ENCODE measurements around the gene HSD3B1.

HSD3B1 gene

DNA sequence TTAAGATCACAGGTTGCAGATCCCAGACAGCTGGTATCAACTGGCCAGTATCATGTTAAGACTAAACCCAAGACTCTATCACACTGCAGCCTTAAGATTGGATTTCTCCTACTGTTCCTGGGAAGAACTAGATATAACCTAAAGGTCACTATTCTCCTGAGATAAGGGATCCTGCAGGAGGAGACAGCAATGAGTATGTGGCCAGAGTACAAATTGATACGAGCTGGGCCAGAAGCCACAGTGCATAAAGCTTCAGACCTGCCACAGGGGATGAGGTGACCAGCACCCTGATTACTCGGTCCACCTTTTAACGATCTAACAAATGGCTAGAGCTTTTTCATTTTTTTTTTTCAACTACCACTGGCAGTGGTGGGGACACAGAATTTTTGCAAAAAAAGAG lies 31.0 kb downstream of the HSD3B1 start:
- no peak overlapping the region for H2AFZ ChIP-seq (ENCODE audit: low read length)
- no peak overlapping the region for H3K4me2 ChIP-seq (ENCODE audit: low read depth, low read length, poor library complexity, severe bottlenecking)
- no peaks in the 10 kb centered on the region for H3K9me2 ChIP-seq (replicated peaks; ENCODE audit: low read depth, low read length)
- H3K9me3 ChIP-seq (ENCODE audit: insufficient read depth, low read depth, low read length): no peaks in the 10 kb centered on the region
- no peaks in the 10 kb centered on the region for H3K36me3 ChIP-seq (ENCODE audit: insufficient read depth, low read length)
- H3K4me3 ChIP-seq (ENCODE audit: low read length, poor library complexity, severe bottlenecking): no peak overlapping the region
- peaks cover 4% of the 10 kb centered on the region for H3K27me3 ChIP-seq (ENCODE audit: insufficient read depth, low read length, poor library complexity, severe bottlenecking)
- H3K9ac ChIP-seq (ENCODE audit: low read depth, low read length, poor library complexity, severe bottlenecking): no peak overlapping the region
- H3K79me2 ChIP-seq (ENCODE audit: insufficient read depth, low read length): no peaks in the 10 kb centered on the region
- no peaks in the 10 kb centered on the region for H4K20me1 ChIP-seq (ENCODE audit: insufficient read depth, low read length, poor library complexity, severe bottlenecking)
- no peaks in the 10 kb centered on the region for H3K4me1 ChIP-seq (ENCODE audit: insufficient read depth, low read length, poor library complexity, severe bottlenecking)
- TF ChIP-seq, protein P1, sequence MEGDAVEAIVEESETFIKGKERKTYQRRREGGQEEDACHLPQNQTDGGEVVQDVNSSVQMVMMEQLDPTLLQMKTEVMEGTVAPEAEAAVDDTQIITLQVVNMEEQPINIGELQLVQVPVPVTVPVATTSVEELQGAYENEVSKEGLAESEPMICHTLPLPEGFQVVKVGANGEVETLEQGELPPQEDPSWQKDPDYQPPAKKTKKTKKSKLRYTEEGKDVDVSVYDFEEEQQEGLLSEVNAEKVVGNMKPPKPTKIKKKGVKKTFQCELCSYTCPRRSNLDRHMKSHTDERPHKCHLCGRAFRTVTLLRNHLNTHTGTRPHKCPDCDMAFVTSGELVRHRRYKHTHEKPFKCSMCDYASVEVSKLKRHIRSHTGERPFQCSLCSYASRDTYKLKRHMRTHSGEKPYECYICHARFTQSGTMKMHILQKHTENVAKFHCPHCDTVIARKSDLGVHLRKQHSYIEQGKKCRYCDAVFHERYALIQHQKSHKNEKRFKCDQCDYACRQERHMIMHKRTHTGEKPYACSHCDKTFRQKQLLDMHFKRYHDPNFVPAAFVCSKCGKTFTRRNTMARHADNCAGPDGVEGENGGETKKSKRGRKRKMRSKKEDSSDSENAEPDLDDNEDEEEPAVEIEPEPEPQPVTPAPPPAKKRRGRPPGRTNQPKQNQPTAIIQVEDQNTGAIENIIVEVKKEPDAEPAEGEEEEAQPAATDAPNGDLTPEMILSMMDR (conservative IDR thresholded peaks at IDR 0.05; ENCODE audit: low read length): no peak
- no peak for TF ChIP-seq EZH2phosphoT487 (IDR thresholded peaks at IDR 0.05; ENCODE audit: borderline replicate concordance)
- no peaks in the 10 kb centered on the region for H3F3A ChIP-seq (ENCODE audit: low read depth)

DNA sequence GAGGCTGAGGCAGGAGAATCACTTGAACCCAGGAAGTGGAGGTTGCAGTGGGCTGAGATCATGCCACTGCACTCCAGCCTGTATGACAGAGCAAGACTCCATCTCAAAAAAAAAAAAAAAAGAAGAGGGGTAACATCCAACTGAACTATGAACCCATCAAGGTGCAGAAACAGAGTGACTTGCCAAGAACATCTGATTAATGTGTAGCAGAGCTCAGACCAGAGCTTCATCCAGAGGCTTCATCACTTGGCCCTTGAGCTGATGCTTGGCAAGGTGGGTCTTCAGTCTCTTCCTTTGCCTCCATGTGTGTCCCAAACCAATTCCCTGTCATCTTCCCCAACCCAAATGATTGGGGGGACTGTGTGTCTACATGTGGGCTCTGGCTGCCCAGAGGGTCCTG lies 32.6 kb downstream of the HSD3B1 start:
- Histone ChIP-seq H3K9ac (ENCODE audit: low read depth, low read length, poor library complexity, severe bottlenecking) (no peak overlapping the region), H3K27me3 (ENCODE audit: insufficient read depth, low read length, poor library complexity, severe bottlenecking) (peaks cover 4% of the 10 kb centered on the region), H3K4me1 (ENCODE audit: insufficient read depth, low read length, poor library complexity, severe bottlenecking) (no peaks in the 10 kb centered on the region), H3K79me2 (ENCODE audit: insufficient read depth, low read length) (no peaks in the 10 kb centered on the region), H3F3A (ENCODE audit: low read depth) (no peaks in the 10 kb centered on the region), H3K4me2 (ENCODE audit: low read depth, low read length, poor library complexity, severe bottlenecking) (no peak overlapping the region), H4K20me1 (ENCODE audit: insufficient read depth, low read length, poor library complexity, severe bottlenecking) (no peaks in the 10 kb centered on the region), H2AFZ (ENCODE audit: low read length) (no peak overlapping the region), H3K36me3 (ENCODE audit: insufficient read depth, low read length) (no peaks in the 10 kb centered on the region), H3K4me3 (ENCODE audit: low read length, poor library complexity, severe bottlenecking) (no peak overlapping the region), H3K9me2 (replicated peaks; ENCODE audit: low read depth, low read length) (no peaks in the 10 kb centered on the region), H3K9me3 (ENCODE audit: insufficient read depth, low read depth, low read length) (no peaks in the 10 kb centered on the region)
- TF ChIP-seq, protein P1 (conservative IDR thresholded peaks at IDR 0.05; ENCODE audit: low read length): no peak
- TF ChIP-seq EZH2phosphoT487 (IDR thresholded peaks at IDR 0.05; ENCODE audit: borderline replicate concordance): no peak

DNA sequence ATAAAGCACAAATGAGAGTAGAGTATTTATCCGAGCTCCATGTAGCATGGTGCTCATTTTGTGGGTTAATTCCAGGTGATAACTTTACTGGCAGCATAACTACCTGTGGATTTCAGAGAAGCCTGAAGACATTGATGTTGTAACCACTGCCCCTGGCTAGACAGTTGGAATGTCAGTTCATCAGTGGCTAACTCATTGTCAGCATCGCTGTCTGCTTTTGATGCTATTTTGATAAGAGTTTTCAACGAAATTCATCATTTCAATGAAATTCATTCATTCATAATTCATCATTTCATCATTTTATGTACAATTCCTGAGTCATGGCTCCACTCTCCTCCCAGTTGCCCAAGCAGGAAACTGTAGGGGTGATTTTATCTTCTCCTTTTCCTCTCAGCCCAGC lies 34.4 kb downstream of the HSD3B1 start:
- Histone ChIP-seq H3K9ac (ENCODE audit: low read depth, low read length, poor library complexity, severe bottlenecking) (no peak overlapping the region), H3K9me3 (ENCODE audit: insufficient read depth, low read depth, low read length) (no peaks in the 10 kb centered on the region), H2AFZ (ENCODE audit: low read length) (no peak overlapping the region), H3K4me1 (ENCODE audit: insufficient read depth, low read length, poor library complexity, severe bottlenecking) (no peaks in the 10 kb centered on the region), H4K20me1 (ENCODE audit: insufficient read depth, low read length, poor library complexity, severe bottlenecking) (no peaks in the 10 kb centered on the region), H3K9me2 (replicated peaks; ENCODE audit: low read depth, low read length) (no peaks in the 10 kb centered on the region), H3K36me3 (ENCODE audit: insufficient read depth, low read length) (no peaks in the 10 kb centered on the region), H3K4me2 (ENCODE audit: low read depth, low read length, poor library complexity, severe bottlenecking) (no peak overlapping the region), H3K79me2 (ENCODE audit: insufficient read depth, low read length) (no peaks in the 10 kb centered on the region), H3K4me3 (ENCODE audit: low read length, poor library complexity, severe bottlenecking) (no peak overlapping the region), H3F3A (ENCODE audit: low read depth) (no peaks in the 10 kb centered on the region), H3K27me3 (ENCODE audit: insufficient read depth, low read length, poor library complexity, severe bottlenecking) (peaks cover 4% of the 10 kb centered on the region)
- TF ChIP-seq EZH2phosphoT487 (IDR thresholded peaks at IDR 0.05; ENCODE audit: borderline replicate concordance): no peak
- TF ChIP-seq, protein P1 (conservative IDR thresholded peaks at IDR 0.05; ENCODE audit: low read length): no peak

Measured in Loucy (cell line).